ENCODE measurements around the gene P2RY11. TPM values are rescaled to one million over a fixed set of nuclear protein-coding genes. Genes with fewer than 3 reads are reported as not detected.

P2RY11 gene
- total RNA-seq, 1 experiment from 2014 or later = 20.7 TPM

DNA sequence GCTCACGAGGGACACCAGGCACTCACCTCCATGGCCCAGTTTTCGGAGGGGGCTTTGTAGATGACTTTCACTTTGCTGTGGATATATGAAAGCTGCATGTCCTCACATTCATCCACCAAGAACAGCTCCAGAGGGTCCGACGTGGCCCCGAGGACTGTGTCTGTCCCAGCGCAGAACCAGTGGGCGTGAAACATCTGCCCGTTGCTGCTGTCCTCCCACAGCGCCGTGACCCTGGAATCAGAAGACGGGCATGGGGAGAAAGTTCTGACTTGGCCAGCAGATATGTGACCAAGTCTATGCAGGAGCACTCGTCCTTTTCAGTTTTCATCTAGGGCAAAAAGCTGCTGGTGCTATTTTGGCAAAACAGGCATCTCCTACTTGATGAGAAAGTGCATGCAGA lies 37.9 kb downstream of the P2RY11 start:
- H3K4me1 Mint-ChIP-seq (ENCODE audit: low read depth, unreplicated experiment) = no peaks in the 10 kb centered on the region

DNA sequence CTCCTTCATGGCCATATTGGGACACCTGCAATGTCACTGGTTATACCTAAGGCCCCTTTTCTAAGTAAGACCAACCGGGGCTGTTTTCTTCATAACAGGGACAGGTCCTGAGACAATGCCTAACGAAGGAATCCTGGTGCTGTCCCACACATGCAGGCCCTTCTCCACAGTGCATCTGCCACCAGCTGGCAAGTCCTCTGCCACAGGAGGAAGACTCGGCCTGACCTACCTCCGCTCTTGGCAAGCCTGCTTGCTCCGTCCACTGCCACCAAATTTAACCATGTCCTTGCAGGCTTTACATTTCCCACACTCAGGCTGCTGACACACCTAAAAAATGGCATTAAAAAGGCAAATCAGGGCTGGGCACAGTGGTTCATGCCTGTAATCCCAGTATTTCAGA lies 40.0 kb downstream of the P2RY11 start:
- TF ChIP-seq, protein P1, sequence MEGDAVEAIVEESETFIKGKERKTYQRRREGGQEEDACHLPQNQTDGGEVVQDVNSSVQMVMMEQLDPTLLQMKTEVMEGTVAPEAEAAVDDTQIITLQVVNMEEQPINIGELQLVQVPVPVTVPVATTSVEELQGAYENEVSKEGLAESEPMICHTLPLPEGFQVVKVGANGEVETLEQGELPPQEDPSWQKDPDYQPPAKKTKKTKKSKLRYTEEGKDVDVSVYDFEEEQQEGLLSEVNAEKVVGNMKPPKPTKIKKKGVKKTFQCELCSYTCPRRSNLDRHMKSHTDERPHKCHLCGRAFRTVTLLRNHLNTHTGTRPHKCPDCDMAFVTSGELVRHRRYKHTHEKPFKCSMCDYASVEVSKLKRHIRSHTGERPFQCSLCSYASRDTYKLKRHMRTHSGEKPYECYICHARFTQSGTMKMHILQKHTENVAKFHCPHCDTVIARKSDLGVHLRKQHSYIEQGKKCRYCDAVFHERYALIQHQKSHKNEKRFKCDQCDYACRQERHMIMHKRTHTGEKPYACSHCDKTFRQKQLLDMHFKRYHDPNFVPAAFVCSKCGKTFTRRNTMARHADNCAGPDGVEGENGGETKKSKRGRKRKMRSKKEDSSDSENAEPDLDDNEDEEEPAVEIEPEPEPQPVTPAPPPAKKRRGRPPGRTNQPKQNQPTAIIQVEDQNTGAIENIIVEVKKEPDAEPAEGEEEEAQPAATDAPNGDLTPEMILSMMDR (IDR thresholded peaks at IDR 0.05; ENCODE audit: unreplicated experiment) = no peak
- intact Hi-C loops (cut with micrococcal nuclease; ENCODE audit: unreplicated experiment) = no loop called here
- Mint-ChIP-seq H3K27ac (ENCODE audit: unreplicated experiment) (no peak overlapping the region), H3K9me3 (ENCODE audit: low read depth, unreplicated experiment) (no peaks in the 10 kb centered on the region), H3K4me3 (ENCODE audit: low read depth, unreplicated experiment) (no peak overlapping the region), H3K4me1 (ENCODE audit: low read depth, unreplicated experiment) (no peaks in the 10 kb centered on the region), H3K27me3 (ENCODE audit: unreplicated experiment) (no peaks in the 10 kb centered on the region), H3K36me3 (ENCODE audit: insufficient read depth, unreplicated experiment) (peaks cover 39% of the 10 kb centered on the region)
- DNase-seq = no peak
- no TSS peak for BruUV-seq (replicated peaks)
- CTCF ChIA-PET = no interaction called here

More for the DNA sequence above, 37.9 kb downstream of the P2RY11 start:
- H3K27ac Mint-ChIP-seq (ENCODE audit: unreplicated experiment) = no peak overlapping the region
- TF ChIP-seq, protein P1 (IDR thresholded peaks at IDR 0.05; ENCODE audit: unreplicated experiment) = no peak
- no peaks in the 10 kb centered on the region for H3K9me3 Mint-ChIP-seq (ENCODE audit: low read depth, unreplicated experiment)
- no peaks in the 10 kb centered on the region for H3K27me3 Mint-ChIP-seq (ENCODE audit: unreplicated experiment)
- peaks cover 31% of the 10 kb centered on the region for H3K36me3 Mint-ChIP-seq (ENCODE audit: insufficient read depth, unreplicated experiment)
- no peak overlapping the region for H3K4me3 Mint-ChIP-seq (ENCODE audit: low read depth, unreplicated experiment)
- no TSS peak for BruUV-seq (replicated peaks)
- intact Hi-C loops (cut with micrococcal nuclease; ENCODE audit: unreplicated experiment) = no loop called here
- CTCF ChIA-PET = no interaction called here
- no peak for DNase-seq

DNA sequence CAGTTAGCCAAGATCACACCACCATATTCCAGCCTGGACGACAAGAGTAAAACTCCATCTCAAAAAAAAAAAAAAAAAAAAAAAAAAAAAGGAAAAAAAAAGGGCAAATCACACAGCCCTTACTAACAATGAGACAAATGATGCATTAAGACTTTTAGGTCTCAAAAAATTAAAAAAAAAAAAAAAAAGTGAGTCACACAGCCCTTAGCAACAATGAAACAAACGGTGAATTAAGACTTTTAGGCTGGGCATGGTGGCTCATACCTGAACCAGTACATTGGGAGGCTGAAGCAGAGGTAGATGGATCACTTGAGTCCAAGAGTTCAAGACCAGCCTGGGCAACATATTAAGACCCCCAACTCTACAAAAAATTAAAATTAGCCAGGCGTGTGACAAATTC lies 40.6 kb downstream of the P2RY11 start:
- TF ChIP-seq, protein P1 (IDR thresholded peaks at IDR 0.05; ENCODE audit: unreplicated experiment) = no peak
- no peaks in the 10 kb centered on the region for H3K27me3 Mint-ChIP-seq (ENCODE audit: unreplicated experiment)
- intact Hi-C loops (cut with micrococcal nuclease; ENCODE audit: unreplicated experiment) = no loop called here
- peaks cover 39% of the 10 kb centered on the region for H3K36me3 Mint-ChIP-seq (ENCODE audit: insufficient read depth, unreplicated experiment)
- DNase-seq = no peak
- H3K4me1 Mint-ChIP-seq (ENCODE audit: low read depth, unreplicated experiment) = no peaks in the 10 kb centered on the region
- no peaks in the 10 kb centered on the region for H3K9me3 Mint-ChIP-seq (ENCODE audit: low read depth, unreplicated experiment)
- BruUV-seq (replicated peaks) = no TSS peak
- H3K4me3 Mint-ChIP-seq (ENCODE audit: low read depth, unreplicated experiment) = no peak overlapping the region
- CTCF ChIA-PET = no interaction called here
- H3K27ac Mint-ChIP-seq (ENCODE audit: unreplicated experiment) = no peak overlapping the region

DNA sequence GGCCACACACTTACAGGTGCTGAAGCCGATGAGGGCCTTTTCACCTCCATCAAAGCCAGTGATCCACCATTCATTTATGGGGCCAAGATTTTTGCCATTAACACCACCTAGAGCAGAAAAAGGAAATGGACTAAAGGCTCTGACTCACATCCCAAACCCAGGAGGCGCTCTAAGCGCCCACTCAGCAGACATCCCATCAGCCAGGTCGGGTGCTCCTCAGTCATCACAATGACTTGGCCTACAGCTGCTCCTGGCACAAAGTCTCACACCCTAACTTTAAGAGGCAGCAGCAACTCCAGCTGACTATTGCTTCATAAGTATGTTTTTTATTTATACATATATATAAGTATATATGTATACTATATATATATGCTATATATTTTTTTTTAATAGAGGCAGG lies 44.3 kb downstream of the P2RY11 start:
- no peaks in the 10 kb centered on the region for H3K4me1 Mint-ChIP-seq (ENCODE audit: low read depth, unreplicated experiment)
- H3K4me3 Mint-ChIP-seq (ENCODE audit: low read depth, unreplicated experiment) = no peak overlapping the region
- TF ChIP-seq, protein P1 (IDR thresholded peaks at IDR 0.05; ENCODE audit: unreplicated experiment) = no peak
- DNase-seq = no peak
- no peaks in the 10 kb centered on the region for H3K27me3 Mint-ChIP-seq (ENCODE audit: unreplicated experiment)
- no peak overlapping the region for H3K27ac Mint-ChIP-seq (ENCODE audit: unreplicated experiment)
- CTCF ChIA-PET = no interaction called here
- H3K36me3 Mint-ChIP-seq (ENCODE audit: insufficient read depth, unreplicated experiment) = peaks cover 45% of the 10 kb centered on the region
- intact Hi-C loops (cut with micrococcal nuclease; ENCODE audit: unreplicated experiment) = no loop called here
- no peaks in the 10 kb centered on the region for H3K9me3 Mint-ChIP-seq (ENCODE audit: low read depth, unreplicated experiment)
- no TSS peak for BruUV-seq (replicated peaks)

Data from Calu3 (cell line).